Ecto neural progenitor cell (in vitro differentiated cells): ENCODE data around the gene POLN.
"Not testable (repeated sequence)": the region's sequence is repeated elsewhere in the genome, so short reads cannot be mapped to it uniquely, and the experiment has no call there.

Source experiments
- DNase-seq: peaks from one replicate; pipeline ENCODE4 v3.0.0-alpha.2; 2018; ENCODE audit warnings: low spot score

Gene POLN

GRCh38 chr4:2166253-2166652 is 75.7 kb downstream of the POLN start:
- no peak for DNase-seq

GRCh38 chr4:2165391-2165790 is 76.5 kb downstream of the POLN start:
- no peak for DNase-seq

- DNase-seq, result no peak
Measured at GRCh38 chr4:2163311-2163821, 78.6 kb downstream of the POLN start.

- not testable (repeated sequence) for DNase-seq
Measured at GRCh38 chr4:2161092-2161703, 80.7 kb downstream of the POLN start.

GRCh38 chr4:2159931-2160330 is 82.0 kb downstream of the POLN start:
- DNase-seq, result no peak

- DNase-seq, result no peak
Measured at GRCh38 chr4:2155246-2155645, 86.7 kb downstream of the POLN start.

- no peak for DNase-seq
Measured at GRCh38 chr4:2154215-2154740, 87.6 kb downstream of the POLN start.

- DNase-seq, result no peak
Measured at GRCh38 chr4:2151544-2151943, 90.4 kb downstream of the POLN start.

- DNase-seq, result no peak
Measured at GRCh38 chr4:2150076-2150475, 91.8 kb downstream of the POLN start.

- DNase-seq, result no peak
Measured at GRCh38 chr4:2142630-2143427, 99.1 kb downstream of the POLN start.

GRCh38 chr4:2141762-2142451 is 100.0 kb downstream of the POLN start:
- DNase-seq, result no peak

- DNase-seq, result no peak
Measured at GRCh38 chr4:2141022-2141761, 100.7 kb downstream of the POLN start.

- DNase-seq, result no peak
Measured at GRCh38 chr4:2138846-2139500, 102.9 kb downstream of the POLN start.

- no peak for DNase-seq
Measured at GRCh38 chr4:2136726-2137125, 105.2 kb downstream of the POLN start.

- DNase-seq, result no peak
Measured at GRCh38 chr4:2135083-2135482, 106.8 kb downstream of the POLN start.

GRCh38 chr4:2132438-2132837 is 109.5 kb downstream of the POLN start:
- DNase-seq, result no peak

- no peak for DNase-seq
Measured at GRCh38 chr4:2127609-2128332, 114.2 kb downstream of the POLN start.

- no peak for DNase-seq
Measured at GRCh38 chr4:2126309-2127043, 115.4 kb downstream of the POLN start.

- no peak for DNase-seq
Measured at GRCh38 chr4:2125831-2126230, 116.1 kb downstream of the POLN start.

GRCh38 chr4:2125023-2125422 is 116.9 kb downstream of the POLN start:
- no peak for DNase-seq
